GM18909 (cell line): Measurements from ENCODE around the gene FOXO1.

Experiments
- ATAC-seq: cut with Tn5 transposase; IDR thresholded peaks from one replicate; pipeline ENCODE4 v1.9.1; 2021; ENCODE audit warnings: mild to moderate bottlenecking; ENCODE audit not compliant: unreplicated experiment, poor library complexity

Gene FOXO1

GRCh38 chr13:40517486-40518480 is 148.7 kb downstream of the FOXO1 start:
- peak; percentile 89 for ATAC-seq

- no peak for ATAC-seq
Observed at GRCh38 chr13:40515702-40516101, 150.7 kb downstream of the FOXO1 start.

GRCh38 chr13:40514802-40515201 is 151.6 kb downstream of the FOXO1 start:
- ATAC-seq: no peak

- ATAC-seq: no peak
Observed at GRCh38 chr13:40509876-40510275, 156.6 kb downstream of the FOXO1 start.

GRCh38 chr13:40508767-40509342 is 157.6 kb downstream of the FOXO1 start:
- no peak for ATAC-seq

- ATAC-seq: no peak
Observed at GRCh38 chr13:40508127-40508526, 158.3 kb downstream of the FOXO1 start.

GRCh38 chr13:40506592-40507446 is 159.6 kb downstream of the FOXO1 start:
- no peak for ATAC-seq
